ENCODE results near the gene TMED8. TPM values are rescaled to one million over a fixed set of nuclear protein-coding genes. Genes with fewer than 3 reads are reported as not detected.

Gene TMED8
- total and polyA plus RNA-seq, 2 of the 13 experiments (the other 11 are each of a cell fraction or from before 2014, with no cell fraction given), result 6.0 to 11.7 TPM

- peak overlapping the region in 1 of 3 experiments; percentile 25; a peak in 1 of 6 replicates for H3K4me3 ChIP-seq (replicated peaks in 1 of 3; ENCODE audit: insufficient read depth in 1 of 3, low read depth in 2 of 3, low read length in 3 of 3)
- no peaks in the 10 kb centered on the region for H3K27me3 ChIP-seq (ENCODE audit: control insufficient read depth in 1 of 2, insufficient read depth in 2 of 2, low read length in 2 of 2)
- FAIRE-seq (peak; percentile 82), ATAC-seq (no peak), DNase-seq (ENCODE audit: low spot score) (peak; percentile 80)
- H3K79me2 ChIP-seq (ENCODE audit: insufficient read depth, low read length), result peaks cover 49% of the 10 kb centered on the region
- peaks cover 82% of the 10 kb centered on the region for H3K4me1 ChIP-seq (ENCODE audit: insufficient read depth, low read length)
- H3K9ac ChIP-seq (ENCODE audit: insufficient read depth, low read depth, low read length), result 0 out of 2 replicates have a peak overlapping the region, but pooled peaks have one; percentile 35
- POLR2A ChIA-PET, result no interaction called here
- intact Hi-C loops (cut with micrococcal nuclease; ENCODE audit: unreplicated experiment), result loop anchor here (5.0 kb wide), 1 partner anchor 234 kb away; no protein-coding TSS in a partner anchor
- CTCF ChIA-PET (ENCODE audit: low intra/inter-chr PET ratio, low total read pairs), result interaction anchor here (1.6 kb wide), 1 partner anchor 17 kb away, joined by 4 read pairs; no protein-coding TSS in a partner anchor
- 18% methylated on average over 4 of the region's 5 CpGs for WGBS (ENCODE audit: low lambda C conversion rate)
- no TSS peak for BruUV-seq (replicated peaks)
- H3K9me3 ChIP-seq (ENCODE audit: low read length), result no peaks in the 10 kb centered on the region
- in situ Hi-C loops (cut with HindIII; ENCODE audit: extremely low pct_ligation_motif_present, low pct_unique_long_range_greater_than_20kb), result no loop called here
- no peaks in the 10 kb centered on the region; a peak in 2 of 5 replicates for H3K36me3 ChIP-seq (replicated peaks in 1 of 2; ENCODE audit: control insufficient read depth in 1 of 2, insufficient read depth in 2 of 2, low read length in 2 of 2)
- H4K20me1 ChIP-seq (ENCODE audit: insufficient read depth, low read length), result no peaks in the 10 kb centered on the region
- peak overlapping the region; percentile 63 for H3K27ac ChIP-seq (ENCODE audit: extremely low read length, insufficient read depth, low read length)
- peak overlapping the region; percentile 64 for H3K4me2 ChIP-seq (ENCODE audit: low read depth, low read length)
- H2AFZ ChIP-seq (ENCODE audit: low read length), result no peak overlapping the region
- TF ChIP-seq RARA (CRISPR knock-in tag; IDR thresholded peaks at IDR 0.05), result 0 out of 2 replicates have a peak, but pooled peaks have one; percentile 21
- TF ChIP-seq ZBTB40 (IDR thresholded peaks at IDR 0.05), result no peak
- peak; percentile 25; the same call in 1 of the 2 replicates for TF ChIP-seq ZBTB40 (CRISPR knock-in tag; IDR thresholded peaks at IDR 0.05)
- no peak for TF ChIP-seq KDM5B (CRISPR knock-in tag; IDR thresholded peaks at IDR 0.05; ENCODE audit: borderline replicate concordance)
- TF ChIP-seq ZNF614 (CRISPR knock-in tag; IDR thresholded peaks at IDR 0.05; ENCODE audit: borderline replicate concordance), result 0 out of 2 replicates have a peak, but pooled peaks have one; percentile 35
- peak; percentile 24; the same call in 1 of the 2 replicates for TF ChIP-seq DRAP1 (CRISPR knock-in tag; IDR thresholded peaks at IDR 0.05)
- TF ChIP-seq ZNF362 (CRISPR knock-in tag; IDR thresholded peaks at IDR 0.05; ENCODE audit: borderline replicate concordance), result no peak
- no peak for TF ChIP-seq UBTF (CRISPR knock-in tag; IDR thresholded peaks at IDR 0.05)
- TF ChIP-seq SAP130 (CRISPR knock-in tag; IDR thresholded peaks at IDR 0.05; ENCODE audit: low read depth), result peak; percentile 66
- TF ChIP-seq FOXK2 (IDR thresholded peaks at IDR 0.05), result no peak
- peak; percentile 27; the same call in 1 of the 2 replicates for TF ChIP-seq HDAC2 (CRISPR knock-in tag; IDR thresholded peaks at IDR 0.05)
These were observed 58.8 kb downstream of the TMED8 start for GRCh38 chr14:77318006-77318553.
